ENCODE data around the gene CLDN5.

Gene CLDN5

GRCh38 chr22:19522190-19522880, 1.9 kb downstream of the CLDN5 start:
- DNase-seq (ENCODE audit: low read depth in 2 of 2) = no peak

DNA sequence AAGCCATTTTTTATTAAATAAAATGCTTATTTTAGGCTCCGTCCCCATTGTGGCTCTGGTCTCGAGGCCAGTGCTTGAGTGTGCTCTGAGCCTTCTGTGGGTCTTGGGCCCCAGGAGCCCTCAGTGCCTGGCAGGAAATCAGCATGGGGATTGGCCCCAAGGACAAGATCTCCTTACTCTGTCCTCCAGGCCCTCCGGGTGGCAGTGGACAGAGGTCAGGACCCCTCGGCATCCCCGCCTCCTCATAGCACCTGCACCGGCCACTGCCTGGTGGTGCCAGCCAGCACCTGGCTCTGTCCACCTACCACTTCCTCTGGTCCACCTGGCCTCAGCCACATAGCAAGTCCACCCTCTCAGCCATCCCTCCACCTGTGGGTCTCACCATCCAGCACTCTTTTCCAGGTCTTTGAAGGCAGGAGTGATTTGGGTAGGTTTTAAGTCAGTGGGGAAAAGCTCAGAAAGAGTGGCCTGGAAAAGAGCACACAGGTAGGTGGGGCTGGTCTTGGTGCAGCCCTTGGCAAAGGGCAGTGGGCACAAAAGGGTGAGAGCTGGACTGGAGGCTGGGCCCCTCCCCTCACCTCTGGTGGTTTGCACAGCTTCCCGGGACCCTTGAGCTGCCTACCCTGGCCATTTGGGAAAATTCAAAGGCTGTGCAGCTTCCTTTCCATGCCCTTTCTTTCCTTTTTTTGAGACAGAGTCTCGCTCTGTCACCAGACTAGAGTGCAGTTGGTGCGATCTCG, 3.5 kb downstream of the CLDN5 start:
- DNase-seq (ENCODE audit: low read depth in 2 of 2) = no peak

- DNase-seq (ENCODE audit: low read depth in 2 of 2) = no peak
These were observed 4.2 kb downstream of the CLDN5 start for GRCh38 chr22:19520007-19520406.

- no peak for DNase-seq (ENCODE audit: low read depth in 2 of 2)
These were observed 4.9 kb downstream of the CLDN5 start for GRCh38 chr22:19519041-19519926.

GRCh38 chr22:19518635-19519034, 5.6 kb downstream of the CLDN5 start:
- no peak for DNase-seq (ENCODE audit: low read depth in 2 of 2)

- DNase-seq (ENCODE audit: low read depth in 2 of 2) = no peak
These were observed 6.1 kb downstream of the CLDN5 start for GRCh38 chr22:19517919-19518611.

DNA sequence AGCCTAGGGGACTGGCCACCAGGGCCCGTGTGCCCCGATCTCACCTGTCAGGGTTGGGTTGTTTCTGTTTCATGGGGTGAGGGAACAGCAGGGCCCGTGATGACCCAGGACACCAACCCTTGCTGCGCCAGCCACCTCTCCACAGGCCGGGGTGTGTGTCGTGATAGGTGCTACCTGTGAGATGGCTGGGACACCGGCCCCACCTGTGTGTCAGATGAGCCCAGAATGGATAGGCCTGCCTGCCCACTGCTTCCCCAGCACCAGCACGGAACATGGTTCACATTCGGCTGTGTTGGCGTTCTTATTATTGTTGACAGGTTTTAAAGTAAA, 7.1 kb downstream of the CLDN5 start:
- no peak for DNase-seq (ENCODE audit: low read depth in 2 of 2)

DNA sequence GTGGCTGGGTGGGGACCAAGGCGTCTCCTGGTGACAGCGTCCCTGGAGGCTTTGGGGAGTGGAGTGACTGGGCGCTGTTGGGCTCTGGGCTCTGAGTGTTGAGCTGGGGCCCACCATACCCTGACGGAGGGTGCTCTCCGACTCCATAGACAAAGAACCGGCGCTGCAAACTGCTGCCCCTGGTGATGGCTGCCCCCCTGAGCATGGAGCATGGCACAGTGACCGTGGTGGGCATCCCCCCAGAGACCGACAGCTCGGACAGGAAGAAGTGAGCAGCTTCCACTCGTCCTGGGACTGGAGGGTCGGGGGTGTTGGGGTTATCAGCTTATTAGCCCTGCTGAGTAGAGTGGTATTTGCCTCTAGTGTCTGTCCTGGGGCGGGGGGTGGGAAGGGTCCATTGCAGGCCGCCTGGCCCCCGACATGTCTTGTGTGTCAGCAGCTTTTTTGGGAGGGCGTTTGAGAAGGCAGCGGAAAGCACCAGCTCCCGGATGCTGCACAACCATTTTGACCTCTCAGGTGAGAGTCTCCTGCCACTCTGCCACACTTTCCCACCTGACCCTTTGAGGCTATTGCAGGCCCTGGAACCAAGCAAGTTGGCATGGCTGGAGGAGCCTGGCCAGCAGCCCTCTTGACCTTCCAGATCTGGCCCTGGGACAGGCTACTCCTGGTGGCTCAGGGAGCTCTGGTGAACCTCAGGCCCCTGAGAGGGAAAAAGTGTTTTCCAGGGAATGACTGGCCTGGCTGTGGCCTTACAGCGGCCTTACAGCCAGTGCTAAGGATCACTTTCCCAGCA, 7.6 kb downstream of the CLDN5 start:
- DNase-seq (ENCODE audit: low read depth in 2 of 2) = no peak

DNA sequence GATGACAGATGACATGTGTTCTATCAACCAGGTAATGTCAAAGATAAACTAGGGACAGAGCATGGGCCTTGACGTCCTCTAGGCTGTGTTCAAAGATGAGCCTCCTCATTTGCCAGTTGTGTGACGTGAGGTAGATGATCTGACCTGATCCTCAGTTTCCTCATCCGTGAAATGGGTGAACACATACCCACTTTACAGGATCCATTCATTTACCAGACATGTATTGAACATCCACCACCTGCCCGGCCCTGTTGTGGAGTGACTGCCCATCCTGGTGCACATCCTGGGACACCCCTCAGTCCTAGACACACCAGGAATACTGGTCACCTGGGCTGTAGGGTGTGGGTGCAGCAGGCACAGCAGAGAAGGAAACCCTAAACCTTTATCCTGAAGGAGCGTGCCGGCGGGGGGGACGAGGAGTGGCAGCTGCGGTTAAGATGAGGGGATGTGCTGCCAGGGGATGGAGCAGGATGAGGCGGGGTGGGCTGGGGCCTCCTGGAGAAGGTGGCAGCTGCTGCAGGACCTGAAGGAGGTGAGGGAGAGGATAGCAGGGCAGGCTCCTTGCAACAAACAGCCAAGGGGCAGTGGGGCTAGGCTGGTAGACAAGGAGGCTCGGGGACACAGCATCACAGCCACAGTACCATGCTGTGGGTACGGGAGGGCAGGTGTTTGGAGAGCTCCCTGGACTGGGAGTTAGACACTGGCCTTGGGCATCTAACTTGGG, 8.4 kb downstream of the CLDN5 start:
- DNase-seq (ENCODE audit: low read depth in 2 of 2) = no peak

DNA sequence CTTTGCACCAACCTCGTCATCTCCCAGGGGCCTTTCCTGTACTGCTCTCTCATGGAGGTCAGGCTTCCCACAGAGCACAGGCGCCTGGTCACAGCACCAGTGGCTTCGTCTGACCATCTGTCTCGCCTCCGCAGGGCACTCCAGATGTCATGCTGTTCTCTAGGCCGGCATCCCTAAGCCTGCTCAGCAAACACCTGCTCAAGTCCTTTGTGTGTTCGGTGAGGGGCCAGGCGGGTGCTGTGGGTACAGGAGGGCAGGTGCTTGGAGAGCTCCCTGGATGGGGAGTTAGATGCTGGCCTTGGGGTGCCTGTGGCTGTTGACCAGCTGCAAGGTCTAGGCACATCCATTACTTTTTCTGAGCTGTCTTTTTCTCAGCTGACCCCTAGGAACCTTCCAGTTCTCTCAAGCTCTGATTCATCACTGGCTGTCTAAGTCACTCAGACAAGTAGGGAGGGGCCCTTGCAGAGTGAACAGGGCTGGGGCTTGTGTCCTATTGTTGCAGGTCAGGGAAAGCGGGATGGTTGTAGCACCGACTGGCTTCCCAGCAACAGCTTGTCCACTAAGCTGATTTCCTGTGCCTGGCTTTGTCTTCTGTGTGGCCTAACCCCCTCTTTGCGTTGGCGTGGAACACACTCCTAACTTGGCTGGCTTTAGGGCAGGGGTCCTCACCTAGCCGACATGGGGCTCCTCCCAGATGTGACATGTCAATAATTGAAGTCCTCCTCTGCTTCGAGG, 9.2 kb downstream of the CLDN5 start:
- no peak for DNase-seq (ENCODE audit: low read depth in 2 of 2)

- DNase-seq (ENCODE audit: low read depth in 2 of 2) = no peak
These were observed 10.4 kb downstream of the CLDN5 start for GRCh38 chr22:19513823-19514222.

GRCh38 chr22:19510919-19511341, 13.3 kb downstream of the CLDN5 start:
- DNase-seq (ENCODE audit: low read depth in 2 of 2) = no peak

- DNase-seq (ENCODE audit: low read depth in 2 of 2) = no peak
These were observed 14.3 kb downstream of the CLDN5 start for GRCh38 chr22:19509923-19510322.

- DNase-seq (ENCODE audit: low read depth in 2 of 2) = no peak
These were observed 15.0 kb downstream of the CLDN5 start for GRCh38 chr22:19509191-19509590.

GRCh38 chr22:19508024-19508776, 16.0 kb downstream of the CLDN5 start:
- no peak for DNase-seq (ENCODE audit: low read depth in 2 of 2)

DNA sequence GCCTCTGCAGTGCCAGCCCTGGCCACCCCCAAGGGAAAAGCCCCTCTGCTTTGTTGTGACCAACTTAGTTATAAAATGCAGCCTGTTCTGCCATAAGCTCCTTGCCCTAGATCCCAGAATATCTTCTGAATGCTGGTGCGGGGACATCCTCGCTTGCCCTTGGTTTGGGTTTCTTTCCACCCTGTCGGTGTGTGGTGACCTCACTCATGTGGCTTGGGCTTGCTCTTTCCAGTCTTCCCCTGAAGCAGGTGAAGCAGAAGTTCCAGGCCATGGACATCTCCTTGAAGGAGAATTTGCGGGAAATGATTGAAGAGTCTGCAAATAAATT, 16.7 kb downstream of the CLDN5 start:
- no peak for DNase-seq (ENCODE audit: low read depth in 2 of 2)

DNA sequence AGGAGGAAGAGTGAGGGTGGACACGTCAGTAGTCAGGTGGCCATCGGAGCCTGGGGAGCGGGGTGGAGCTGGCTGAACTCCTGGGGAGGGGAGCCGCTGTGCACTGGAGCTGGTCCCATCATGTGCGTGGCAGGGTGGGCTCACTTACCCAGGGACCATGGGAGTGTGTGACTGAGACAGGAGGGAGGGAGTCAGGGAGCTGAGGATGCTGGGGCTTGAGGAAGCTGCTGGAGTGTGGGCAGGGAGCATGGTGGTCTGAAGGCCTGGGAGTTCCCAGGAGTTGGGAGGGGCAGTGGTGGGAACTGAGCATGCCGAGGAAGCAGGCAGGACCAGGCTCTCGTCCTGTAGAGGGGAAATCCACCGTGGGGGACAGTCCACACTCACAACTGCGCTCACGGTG, 18.0 kb downstream of the CLDN5 start:
- no peak for DNase-seq (ENCODE audit: low read depth in 2 of 2)

GRCh38 chr22:19505735-19506126, 18.5 kb downstream of the CLDN5 start:
- DNase-seq (ENCODE audit: low read depth in 2 of 2) = no peak

Measured in activated CD8-positive, alpha-beta memory T cell treated with anti-CD3 and anti-CD28 coated beads for 4 hours (primary cell).